ENCODE measurements around the gene HOXA3.

GRCh38 chr7:27091105-27091504, 61.3 kb downstream of the HOXA3 start:
- TF ChIP-seq CTCF (IDR thresholded peaks at IDR 0.05) (no peak), EP300 (IDR thresholded peaks at IDR 0.05) (no peak)
